ENCODE data around the gene NF1. TPM values are rescaled to one million over a fixed set of nuclear protein-coding genes. Genes with fewer than 3 reads are reported as not detected.
"Not testable (repeated sequence)": the region's sequence is repeated elsewhere in the genome, so short reads cannot be mapped to it uniquely, and the experiment has no call there.

The NF1 gene
- total RNA-seq (2021; fragmentation: NEBNext Ultra II Directional; extraction: Animal tissue kit (Norgen Biotek cat#: 25700)) = 10 to 100 TPM; 45.0 to 62.6 (median 54.0) TPM
- long read RNA-seq, partial matches to known transcripts = 5 of 16 reads
- long read RNA-seq, other reads (novel, unspliced or antisense) = 11 of 16 reads

DNA sequence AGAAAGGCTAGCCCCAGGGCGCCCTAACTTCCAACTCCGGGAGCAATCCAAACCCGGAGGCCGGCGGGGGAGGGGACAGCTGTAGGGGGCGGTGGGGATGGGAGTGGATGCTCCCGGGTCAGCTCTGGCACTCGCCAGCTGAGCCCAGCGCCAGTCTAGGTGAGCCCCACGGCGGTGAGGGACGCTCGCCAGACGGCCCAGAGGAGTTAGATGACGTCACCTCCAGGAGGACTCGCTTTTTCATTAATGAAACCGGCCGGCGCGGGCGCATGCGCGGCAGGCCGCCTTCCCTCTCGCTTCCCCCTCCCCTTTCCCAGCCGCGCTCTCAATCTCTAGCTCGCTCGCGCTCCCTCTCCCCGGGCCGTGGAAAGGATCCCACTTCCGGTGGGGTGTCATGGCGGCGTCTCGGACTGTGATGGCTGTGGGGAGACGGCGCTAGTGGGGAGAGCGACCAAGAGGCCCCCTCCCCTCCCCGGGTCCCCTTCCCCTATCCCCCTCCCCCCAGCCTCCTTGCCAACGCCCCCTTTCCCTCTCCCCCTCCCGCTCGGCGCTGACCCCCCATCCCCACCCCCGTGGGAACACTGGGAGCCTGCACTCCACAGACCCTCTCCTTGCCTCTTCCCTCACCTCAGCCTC, at the start of gene NF1:
NF1 (plus strand) TSS at position 378 of the 636 bp plus-strand sequence. CDS start 333 bp downstream, outside the sequence.
- peaks cover 35% of the 10 kb centered on the region for H3K4me1 Mint-ChIP-seq (ENCODE audit: low read depth)
- H3K27ac Mint-ChIP-seq = peak within 1 kb of the TSS; percentile 94
- peak within 1 kb of the TSS; percentile 96 for H3K4me3 Mint-ChIP-seq
- peak; percentile 95 for DNase-seq
- H3K36me3 Mint-ChIP-seq (ENCODE audit: low read depth) = peaks cover 7% of the 10 kb centered on the region
- H3K27me3 Mint-ChIP-seq (ENCODE audit: insufficient read depth) = peaks cover 3% of the 10 kb centered on the region; the same call in 1 of the 2 replicates
- TF ChIP-seq, protein P1, sequence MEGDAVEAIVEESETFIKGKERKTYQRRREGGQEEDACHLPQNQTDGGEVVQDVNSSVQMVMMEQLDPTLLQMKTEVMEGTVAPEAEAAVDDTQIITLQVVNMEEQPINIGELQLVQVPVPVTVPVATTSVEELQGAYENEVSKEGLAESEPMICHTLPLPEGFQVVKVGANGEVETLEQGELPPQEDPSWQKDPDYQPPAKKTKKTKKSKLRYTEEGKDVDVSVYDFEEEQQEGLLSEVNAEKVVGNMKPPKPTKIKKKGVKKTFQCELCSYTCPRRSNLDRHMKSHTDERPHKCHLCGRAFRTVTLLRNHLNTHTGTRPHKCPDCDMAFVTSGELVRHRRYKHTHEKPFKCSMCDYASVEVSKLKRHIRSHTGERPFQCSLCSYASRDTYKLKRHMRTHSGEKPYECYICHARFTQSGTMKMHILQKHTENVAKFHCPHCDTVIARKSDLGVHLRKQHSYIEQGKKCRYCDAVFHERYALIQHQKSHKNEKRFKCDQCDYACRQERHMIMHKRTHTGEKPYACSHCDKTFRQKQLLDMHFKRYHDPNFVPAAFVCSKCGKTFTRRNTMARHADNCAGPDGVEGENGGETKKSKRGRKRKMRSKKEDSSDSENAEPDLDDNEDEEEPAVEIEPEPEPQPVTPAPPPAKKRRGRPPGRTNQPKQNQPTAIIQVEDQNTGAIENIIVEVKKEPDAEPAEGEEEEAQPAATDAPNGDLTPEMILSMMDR (IDR thresholded peaks at IDR 0.05) = no peak
- no peaks in the 10 kb centered on the region for H3K9me3 Mint-ChIP-seq

- not testable (repeated sequence) for H3K4me3 Mint-ChIP-seq
Observed at GRCh38 chr17:31046856-31047425, 47.8 kb upstream of the NF1 start.

GRCh38 chr17:31048142-31048541, 46.6 kb upstream of the NF1 start:
- Mint-ChIP-seq H3K9me3 (peaks cover 13% of the 10 kb centered on the region), H3K27me3 (ENCODE audit: insufficient read depth) (peaks cover 32% of the 10 kb centered on the region), H3K4me3 (no peak overlapping the region), H3K4me1 (ENCODE audit: low read depth) (peaks cover 22% of the 10 kb centered on the region), H3K36me3 (ENCODE audit: low read depth) (peaks cover 37% of the 10 kb centered on the region), H3K27ac (no peak overlapping the region)
- DNase-seq = no peak
- TF ChIP-seq, protein P1 (IDR thresholded peaks at IDR 0.05) = no peak

More at GRCh38 chr17:31046856-31047425, 47.8 kb upstream of the NF1 start:
- peaks cover 34% of the 10 kb centered on the region for H3K36me3 Mint-ChIP-seq (ENCODE audit: low read depth)
- not testable (repeated sequence) for H3K27ac Mint-ChIP-seq; DNase-seq; H3K4me1 Mint-ChIP-seq (ENCODE audit: low read depth)
- H3K27me3 Mint-ChIP-seq (ENCODE audit: insufficient read depth) = peaks cover 29% of the 10 kb centered on the region
- H3K9me3 Mint-ChIP-seq = peaks cover 10% of the 10 kb centered on the region

GRCh38 chr17:31048780-31049179, 46.0 kb upstream of the NF1 start:
- H3K36me3 Mint-ChIP-seq (ENCODE audit: low read depth) = peaks cover 37% of the 10 kb centered on the region
- no peak overlapping the region for H3K27ac Mint-ChIP-seq
- peaks cover 25% of the 10 kb centered on the region for H3K4me1 Mint-ChIP-seq (ENCODE audit: low read depth)
- peaks cover 32% of the 10 kb centered on the region for H3K27me3 Mint-ChIP-seq (ENCODE audit: insufficient read depth)
- peaks cover 13% of the 10 kb centered on the region for H3K9me3 Mint-ChIP-seq
- DNase-seq = no peak
- TF ChIP-seq, protein P1 (IDR thresholded peaks at IDR 0.05) = no peak
- no peak overlapping the region for H3K4me3 Mint-ChIP-seq

GRCh38 chr17:31050948-31051347, 43.8 kb upstream of the NF1 start:
- Mint-ChIP-seq H3K4me1 (ENCODE audit: low read depth) (peaks cover 27% of the 10 kb centered on the region), H3K27me3 (ENCODE audit: insufficient read depth) (peaks cover 29% of the 10 kb centered on the region), H3K27ac (peak overlapping the region; percentile 98), H3K9me3 (peaks cover 13% of the 10 kb centered on the region), H3K4me3 (no peak overlapping the region; the same call in 1 of the 2 replicates), H3K36me3 (ENCODE audit: low read depth) (peaks cover 37% of the 10 kb centered on the region)
- DNase-seq = no peak
- TF ChIP-seq, protein P1 (IDR thresholded peaks at IDR 0.05) = no peak

DNA sequence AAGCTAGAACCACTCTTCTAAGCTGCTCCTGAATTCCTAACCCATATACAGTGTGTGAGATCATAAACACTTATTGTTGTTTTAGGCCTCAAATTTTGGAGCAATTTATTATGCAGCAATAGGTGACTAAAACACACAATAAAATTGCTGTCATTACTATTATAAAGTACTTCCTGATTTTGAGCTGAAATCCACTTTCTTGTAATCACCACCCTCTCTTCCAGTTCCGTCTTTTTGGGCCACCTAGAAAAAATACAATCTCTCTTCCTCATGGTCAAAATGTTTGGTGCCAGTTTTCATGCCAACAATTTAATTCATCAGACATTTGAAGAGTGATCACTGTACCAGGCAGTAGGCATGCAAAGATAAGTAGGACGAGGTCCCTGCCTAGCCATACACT, 43.3 kb upstream of the NF1 start:
- Mint-ChIP-seq H3K4me1 (ENCODE audit: low read depth) (peaks cover 32% of the 10 kb centered on the region), H3K9me3 (peaks cover 13% of the 10 kb centered on the region), H3K27ac (peak overlapping the region; percentile 98), H3K27me3 (ENCODE audit: insufficient read depth) (peaks cover 29% of the 10 kb centered on the region), H3K4me3 (peak overlapping the region; percentile 85), H3K36me3 (ENCODE audit: low read depth) (peaks cover 37% of the 10 kb centered on the region)
- TF ChIP-seq, protein P1 (IDR thresholded peaks at IDR 0.05) = no peak
- DNase-seq = no peak
